Globus pallidus (tissue), 1 donor: Measurements from ENCODE around the gene LCLAT1.

Source experiments
- DNase-seq: peaks from one replicate; pipeline ENCODE4 v3.0.0-alpha.2; 2015; ENCODE audit warnings: low spot score

LCLAT1 gene

GRCh38 chr2:30645081-30645744 lies 198.2 kb downstream of the LCLAT1 start:
- DNase-seq = no peak

GRCh38 chr2:30645745-30646119 lies 198.7 kb downstream of the LCLAT1 start:
- DNase-seq = no peak

GRCh38 chr2:30647752-30648457 lies 200.9 kb downstream of the LCLAT1 start:
- DNase-seq = no peak

DNA sequence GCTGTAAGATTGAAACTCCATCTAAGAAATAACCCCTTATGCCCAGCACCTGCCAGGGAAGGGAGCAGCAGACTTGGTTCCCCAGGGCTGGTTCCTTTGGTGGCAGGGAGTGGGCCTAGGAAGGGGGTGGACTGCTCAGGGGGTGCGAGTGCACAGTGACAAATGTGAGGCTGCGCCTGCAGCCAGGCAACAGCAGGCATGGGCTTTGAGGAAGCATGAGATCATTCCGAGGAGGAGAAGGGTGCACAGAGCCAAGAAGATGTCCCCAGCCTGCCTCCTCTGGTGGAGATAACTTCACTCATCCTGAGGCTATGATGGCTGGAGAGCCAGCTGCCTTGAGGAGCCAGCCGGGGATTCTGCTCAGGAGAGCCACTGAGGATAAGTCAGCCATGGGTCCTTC lies 202.2 kb downstream of the LCLAT1 start:
- no peak for DNase-seq

DNA sequence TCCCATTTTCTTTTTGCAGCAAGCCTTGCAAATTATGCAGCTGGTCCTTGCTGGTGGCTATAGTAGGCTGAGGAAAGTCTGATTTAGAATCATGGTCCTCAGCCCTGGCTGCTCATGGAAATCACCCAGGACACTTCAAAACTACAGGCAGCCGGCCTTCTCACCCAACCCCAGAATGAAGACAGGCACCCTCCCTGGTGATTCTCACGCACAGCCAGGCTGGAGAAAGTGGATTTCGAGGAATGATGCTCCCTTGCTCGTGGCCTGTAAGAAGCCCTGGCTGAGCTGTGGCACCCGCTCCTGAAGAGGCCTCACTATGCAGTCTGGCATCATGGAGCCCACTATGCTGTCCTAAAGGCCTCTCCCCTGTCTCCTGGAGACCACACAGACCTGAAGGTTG lies 202.8 kb downstream of the LCLAT1 start:
- DNase-seq = no peak

GRCh38 chr2:30652271-30652915 lies 205.3 kb downstream of the LCLAT1 start:
- DNase-seq = no peak

- no peak for DNase-seq
Measured at GRCh38 chr2:30653847-30654246, 206.8 kb downstream of the LCLAT1 start.

DNA sequence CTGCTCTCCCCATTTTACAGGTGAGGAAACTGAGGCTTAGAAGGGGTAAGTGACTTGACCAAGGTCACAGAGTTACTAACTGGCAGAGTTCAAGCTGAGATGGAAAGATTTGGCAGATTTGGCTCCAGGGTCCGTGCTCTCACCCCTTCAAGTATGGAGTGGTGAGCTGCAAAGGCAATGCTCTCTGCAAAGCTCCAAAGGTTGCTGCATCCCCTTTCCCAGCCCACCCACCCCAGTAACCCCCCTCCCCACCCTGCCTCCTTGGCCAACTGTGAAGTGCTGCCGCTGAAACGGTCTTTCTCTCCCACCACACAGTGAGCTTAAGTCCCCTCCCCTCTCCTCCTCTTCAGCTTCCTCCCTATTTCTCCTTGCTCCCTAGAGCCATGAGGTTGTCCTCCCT lies 207.4 kb downstream of the LCLAT1 start:
- DNase-seq = no peak

- no peak for DNase-seq
Measured at GRCh38 chr2:30655211-30655610, 208.2 kb downstream of the LCLAT1 start.

DNA sequence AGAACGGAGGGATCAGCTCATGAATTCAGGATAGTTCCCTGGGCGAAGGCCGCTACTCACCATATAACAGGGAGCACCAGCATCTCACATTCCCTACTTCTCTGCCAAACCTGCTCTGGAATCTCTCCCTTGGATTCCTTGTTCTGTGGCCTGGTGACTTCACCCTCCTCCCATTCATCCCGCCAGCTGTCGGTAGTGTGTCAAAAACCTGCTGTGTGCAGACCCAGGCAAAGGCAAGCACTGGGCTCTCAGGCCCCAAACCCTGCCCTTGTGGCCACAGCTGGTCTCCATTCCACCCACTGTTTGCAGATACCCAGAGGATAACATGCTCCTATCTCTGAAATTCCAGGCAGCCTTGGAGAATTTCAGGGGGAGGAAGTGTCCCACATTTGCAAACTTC lies 208.6 kb downstream of the LCLAT1 start:
- no peak for DNase-seq

GRCh38 chr2:30656079-30656478 lies 209.0 kb downstream of the LCLAT1 start:
- DNase-seq = no peak

GRCh38 chr2:30661173-30662107 lies 214.4 kb downstream of the LCLAT1 start:
- no peak for DNase-seq

- DNase-seq = no peak
Measured at GRCh38 chr2:30662268-30663131, 215.5 kb downstream of the LCLAT1 start.

GRCh38 chr2:30663321-30663720 lies 216.3 kb downstream of the LCLAT1 start:
- no peak for DNase-seq

DNA sequence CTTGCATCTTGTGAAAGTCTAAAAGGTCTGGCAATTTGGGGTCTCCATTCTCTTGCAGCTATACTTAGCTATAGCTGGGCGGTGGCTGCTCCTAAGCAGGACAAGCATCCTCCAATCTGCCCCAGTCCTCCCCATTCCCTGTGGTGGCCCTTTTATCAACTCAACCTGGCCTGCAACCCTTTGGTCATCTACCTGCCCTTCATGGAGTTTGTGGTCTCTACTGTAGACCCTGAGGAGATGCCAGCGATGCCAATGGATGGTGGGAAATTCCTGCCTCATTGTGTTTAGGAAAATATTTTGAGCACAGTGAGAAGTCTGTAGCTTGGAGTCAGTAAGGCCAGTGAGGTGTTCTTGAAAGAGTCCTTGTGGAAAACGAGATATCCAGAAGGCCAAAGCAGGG lies 216.8 kb downstream of the LCLAT1 start:
- DNase-seq = no peak

DNA sequence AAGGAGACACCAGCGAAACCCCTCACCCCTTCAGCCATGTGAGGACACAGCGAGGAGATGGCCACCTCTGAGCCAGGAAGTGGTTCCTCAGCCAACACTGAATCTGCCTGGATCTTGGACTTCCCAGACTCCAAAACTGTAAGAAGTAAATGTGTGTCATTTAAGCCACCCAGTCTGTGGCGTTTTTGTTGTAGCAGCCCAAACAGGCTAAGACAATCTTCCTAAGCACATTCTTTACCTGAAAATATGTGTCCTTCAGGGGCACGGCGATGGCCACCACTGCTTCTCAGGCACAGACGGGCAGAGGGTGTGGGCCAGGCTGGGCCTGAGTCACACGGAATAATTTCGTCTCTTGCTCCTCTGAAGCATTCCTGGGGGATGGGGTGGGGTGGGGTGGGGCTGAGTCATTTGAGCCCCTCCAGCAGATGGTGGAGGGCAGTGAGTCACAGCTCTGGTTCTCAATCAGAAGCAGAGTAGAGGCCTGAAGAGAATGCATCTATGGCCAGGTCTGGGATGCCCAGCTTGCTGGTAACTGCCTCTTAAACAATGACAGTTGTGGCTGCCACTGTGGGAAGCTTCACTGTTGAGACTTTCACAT lies 217.8 kb downstream of the LCLAT1 start:
- DNase-seq = no peak

GRCh38 chr2:30665761-30666265 lies 218.8 kb downstream of the LCLAT1 start:
- no peak for DNase-seq

GRCh38 chr2:30666266-30666874 lies 219.3 kb downstream of the LCLAT1 start:
- DNase-seq = no peak

GRCh38 chr2:30670453-30670852 lies 223.4 kb downstream of the LCLAT1 start:
- no peak for DNase-seq

- no peak for DNase-seq
Measured at GRCh38 chr2:30673127-30673526, 226.1 kb downstream of the LCLAT1 start.
